HEK293 (cell line): ENCODE results near the gene CMC1.

ENCODE experiments used
- BCL11A ChIP-seq: fragments of 450-650 bp; formaldehyde crosslinking; IDR thresholded peaks from 2 replicates; pipeline ENCODE4 v1.5.1; 2016; ENCODE audit warnings: low read depth, missing biosample characterization, missing genetic modification characterization
- CTCF ChIP-seq: fragments of 450-650 bp; formaldehyde crosslinking; IDR thresholded peaks from 2 replicates; pipeline ENCODE4 v1.5.1; 2016; ENCODE audit warnings: missing biosample characterization, missing genetic modification characterization
- PRDM1 ChIP-seq: fragments of 450-650 bp; formaldehyde crosslinking; IDR thresholded peaks from 2 replicates; pipeline ENCODE4; 2016; ENCODE audit warnings: missing biosample characterization, missing genetic modification characterization
- ZNF133 ChIP-seq: fragments of 450-650 bp; formaldehyde crosslinking; IDR thresholded peaks from 2 replicates; pipeline ENCODE4 v1.5.1; 2016; ENCODE audit warnings: missing biosample characterization, missing genetic modification characterization
- ZNF16 ChIP-seq: fragments of 450-650 bp; formaldehyde crosslinking; IDR thresholded peaks from 2 replicates; pipeline ENCODE4 v1.5.1; 2016; ENCODE audit warnings: low read depth, missing biosample characterization, missing genetic modification characterization
- ZNF202 ChIP-seq: fragments of 450-650 bp; formaldehyde crosslinking; IDR thresholded peaks from 2 replicates; pipeline ENCODE4 v1.5.1; 2016; ENCODE audit warnings: missing biosample characterization, missing genetic modification characterization, borderline replicate concordance
- ZNF23 ChIP-seq: fragments of 450-650 bp; formaldehyde crosslinking; IDR thresholded peaks from 2 replicates; pipeline ENCODE4 v1.5.1; 2016; ENCODE audit warnings: missing biosample characterization, missing genetic modification characterization, borderline replicate concordance
- ZNF629 ChIP-seq: fragments of 450-650 bp; formaldehyde crosslinking; IDR thresholded peaks from 2 replicates; pipeline ENCODE4 v1.5.1; 2017; ENCODE audit warnings: missing biosample characterization, missing genetic modification characterization
- ZNF692 ChIP-seq: fragments of 450-650 bp; formaldehyde crosslinking; IDR thresholded peaks from 2 replicates; pipeline ENCODE4 v1.5.1; 2016; ENCODE audit warnings: missing biosample characterization, missing genetic modification characterization
- TF ChIP-seq, protein P1 (sequence below): sonication (generic); formaldehyde crosslinking; IDR thresholded peaks from 2 replicates; pipeline ENCODE4 v1.8.1; 2022; ENCODE audit warnings: mild to moderate bottlenecking, moderate library complexity, missing genetic modification reagents
- TF ChIP-seq, protein P2 (sequence below): IDR thresholded peaks from 2 replicates; pipeline ENCODE4 v1.6.1; 2011; ENCODE audit warnings: mild to moderate bottlenecking, low read depth, low read length, borderline replicate concordance
- TF ChIP-seq, protein P3 (sequence below): fragments of 450-650 bp; formaldehyde crosslinking; optimal IDR thresholded peaks from 2 replicates; pipeline ENCODE3; 2016; ENCODE audit warnings: missing biosample characterization, mild to moderate bottlenecking, missing genetic modification characterization
- TF ChIP-seq, protein P4 (sequence below): fragments of 450-650 bp; formaldehyde crosslinking; IDR thresholded peaks from 2 replicates; pipeline ENCODE4 v1.5.1; 2016; ENCODE audit warnings: missing biosample characterization, missing genetic modification characterization
- TF ChIP-seq, protein P5 (sequence below): fragments of 450-650 bp; formaldehyde crosslinking; IDR thresholded peaks from 2 replicates; pipeline ENCODE4 v1.5.1; 2016; ENCODE audit warnings: missing biosample characterization, missing genetic modification characterization

DNA sequence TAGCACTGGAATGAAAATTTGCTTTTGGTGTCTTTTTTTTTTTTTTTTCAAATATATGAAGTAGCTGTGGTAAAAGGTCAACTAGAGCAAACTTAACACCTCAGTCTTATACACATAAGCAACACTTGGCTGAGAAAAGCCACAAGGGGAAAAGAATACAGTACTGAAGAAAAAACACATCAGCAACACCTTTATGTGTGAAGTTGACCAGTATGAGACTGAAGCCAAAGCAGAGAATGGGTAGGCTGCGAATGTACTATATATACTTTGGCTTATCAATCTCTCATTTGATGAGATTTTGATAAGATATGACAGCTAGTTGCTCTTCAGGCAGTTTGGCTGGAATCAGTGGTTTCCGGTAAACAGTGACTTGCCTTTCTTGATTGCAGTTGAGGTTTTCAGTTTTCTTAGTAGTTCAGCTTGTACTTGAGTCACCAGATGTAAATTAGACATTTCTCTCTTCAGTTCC is 85.1 kb downstream of the CMC1 start:
- TF ChIP-seq, protein P1, sequence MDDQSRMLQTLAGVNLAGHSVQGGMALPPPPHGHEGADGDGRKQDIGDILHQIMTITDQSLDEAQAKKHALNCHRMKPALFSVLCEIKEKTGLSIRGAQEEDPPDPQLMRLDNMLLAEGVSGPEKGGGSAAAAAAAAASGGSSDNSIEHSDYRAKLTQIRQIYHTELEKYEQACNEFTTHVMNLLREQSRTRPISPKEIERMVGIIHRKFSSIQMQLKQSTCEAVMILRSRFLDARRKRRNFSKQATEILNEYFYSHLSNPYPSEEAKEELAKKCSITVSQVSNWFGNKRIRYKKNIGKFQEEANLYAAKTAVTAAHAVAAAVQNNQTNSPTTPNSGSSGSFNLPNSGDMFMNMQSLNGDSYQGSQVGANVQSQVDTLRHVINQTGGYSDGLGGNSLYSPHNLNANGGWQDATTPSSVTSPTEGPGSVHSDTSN (CRISPR knock-in tag), result no peak
- TF ChIP-seq ZNF133 (tag by site-specific recombination) (no peak), ZNF16 (no peak), CTCF (tag by site-specific recombination) (no peak), ZNF202 (tag by site-specific recombination) (no peak), ZNF692 (tag by site-specific recombination) (no peak), PRDM1 (tag by site-specific recombination) (no peak), ZNF629 (tag by site-specific recombination) (no peak), BCL11A (tag by site-specific recombination) (no peak), ZNF23 (tag by site-specific recombination) (no peak)
- TF ChIP-seq, protein P2, sequence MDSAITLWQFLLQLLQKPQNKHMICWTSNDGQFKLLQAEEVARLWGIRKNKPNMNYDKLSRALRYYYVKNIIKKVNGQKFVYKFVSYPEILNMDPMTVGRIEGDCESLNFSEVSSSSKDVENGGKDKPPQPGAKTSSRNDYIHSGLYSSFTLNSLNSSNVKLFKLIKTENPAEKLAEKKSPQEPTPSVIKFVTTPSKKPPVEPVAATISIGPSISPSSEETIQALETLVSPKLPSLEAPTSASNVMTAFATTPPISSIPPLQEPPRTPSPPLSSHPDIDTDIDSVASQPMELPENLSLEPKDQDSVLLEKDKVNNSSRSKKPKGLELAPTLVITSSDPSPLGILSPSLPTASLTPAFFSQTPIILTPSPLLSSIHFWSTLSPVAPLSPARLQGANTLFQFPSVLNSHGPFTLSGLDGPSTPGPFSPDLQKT, result no peak
- TF ChIP-seq, protein P3, sequence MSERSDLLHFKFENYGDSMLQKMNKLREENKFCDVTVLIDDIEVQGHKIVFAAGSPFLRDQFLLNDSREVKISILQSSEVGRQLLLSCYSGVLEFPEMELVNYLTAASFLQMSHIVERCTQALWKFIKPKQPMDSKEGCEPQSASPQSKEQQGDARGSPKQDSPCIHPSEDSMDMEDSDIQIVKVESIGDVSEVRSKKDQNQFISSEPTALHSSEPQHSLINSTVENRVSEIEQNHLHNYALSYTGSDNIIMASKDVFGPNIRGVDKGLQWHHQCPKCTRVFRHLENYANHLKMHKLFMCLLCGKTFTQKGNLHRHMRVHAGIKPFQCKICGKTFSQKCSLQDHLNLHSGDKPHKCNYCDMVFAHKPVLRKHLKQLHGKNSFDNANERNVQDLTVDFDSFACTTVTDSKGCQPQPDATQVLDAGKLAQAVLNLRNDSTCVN, result no peak
- TF ChIP-seq, protein P4, sequence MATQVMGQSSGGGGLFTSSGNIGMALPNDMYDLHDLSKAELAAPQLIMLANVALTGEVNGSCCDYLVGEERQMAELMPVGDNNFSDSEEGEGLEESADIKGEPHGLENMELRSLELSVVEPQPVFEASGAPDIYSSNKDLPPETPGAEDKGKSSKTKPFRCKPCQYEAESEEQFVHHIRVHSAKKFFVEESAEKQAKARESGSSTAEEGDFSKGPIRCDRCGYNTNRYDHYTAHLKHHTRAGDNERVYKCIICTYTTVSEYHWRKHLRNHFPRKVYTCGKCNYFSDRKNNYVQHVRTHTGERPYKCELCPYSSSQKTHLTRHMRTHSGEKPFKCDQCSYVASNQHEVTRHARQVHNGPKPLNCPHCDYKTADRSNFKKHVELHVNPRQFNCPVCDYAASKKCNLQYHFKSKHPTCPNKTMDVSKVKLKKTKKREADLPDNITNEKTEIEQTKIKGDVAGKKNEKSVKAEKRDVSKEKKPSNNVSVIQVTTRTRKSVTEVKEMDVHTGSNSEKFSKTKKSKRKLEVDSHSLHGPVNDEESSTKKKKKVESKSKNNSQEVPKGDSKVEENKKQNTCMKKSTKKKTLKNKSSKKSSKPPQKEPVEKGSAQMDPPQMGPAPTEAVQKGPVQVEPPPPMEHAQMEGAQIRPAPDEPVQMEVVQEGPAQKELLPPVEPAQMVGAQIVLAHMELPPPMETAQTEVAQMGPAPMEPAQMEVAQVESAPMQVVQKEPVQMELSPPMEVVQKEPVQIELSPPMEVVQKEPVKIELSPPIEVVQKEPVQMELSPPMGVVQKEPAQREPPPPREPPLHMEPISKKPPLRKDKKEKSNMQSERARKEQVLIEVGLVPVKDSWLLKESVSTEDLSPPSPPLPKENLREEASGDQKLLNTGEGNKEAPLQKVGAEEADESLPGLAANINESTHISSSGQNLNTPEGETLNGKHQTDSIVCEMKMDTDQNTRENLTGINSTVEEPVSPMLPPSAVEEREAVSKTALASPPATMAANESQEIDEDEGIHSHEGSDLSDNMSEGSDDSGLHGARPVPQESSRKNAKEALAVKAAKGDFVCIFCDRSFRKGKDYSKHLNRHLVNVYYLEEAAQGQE (tag by site-specific recombination), result no peak
- TF ChIP-seq, protein P5, sequence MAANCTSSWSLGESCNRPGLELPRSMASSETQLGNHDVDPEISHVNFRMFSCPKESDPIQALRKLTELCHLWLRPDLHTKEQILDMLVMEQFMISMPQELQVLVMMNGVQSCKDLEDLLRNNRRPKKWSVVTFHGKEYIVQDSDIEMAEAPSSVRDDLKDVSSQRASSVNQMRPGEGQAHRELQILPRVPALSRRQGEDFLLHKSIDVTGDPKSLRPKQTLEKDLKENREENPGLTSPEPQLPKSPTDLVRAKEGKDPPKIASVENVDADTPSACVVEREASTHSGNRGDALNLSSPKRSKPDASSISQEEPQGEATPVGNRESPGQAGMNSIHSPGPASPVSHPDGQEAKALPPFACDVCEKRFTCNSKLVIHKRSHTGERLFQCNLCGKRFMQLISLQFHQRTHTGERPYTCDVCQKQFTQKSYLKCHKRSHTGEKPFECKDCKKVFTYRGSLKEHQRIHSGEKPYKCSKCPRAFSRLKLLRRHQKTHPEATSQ (tag by site-specific recombination), result no peak
